Dermis blood vessel endothelial cell (primary cell): ENCODE results near the gene ACAD10. TPM values are rescaled to one million over a fixed set of nuclear protein-coding genes. Genes with fewer than 3 reads are reported as not detected.
"Not testable (repeated sequence)": the region's sequence is repeated elsewhere in the genome, so short reads cannot be mapped to it uniquely, and the experiment has no call there.

Experiments
- DNase-seq: peaks from one replicate; pipeline ENCODE4 v3.0.0; 2010
- total RNA-seq: library from RNA; depleted of rRNA; stranded (reverse); fragments of >200 nt; gene quantifications from 2 replicates; pipeline ENCODE4 v1.2.3, GENCODE V29; 2014

The ACAD10 gene
- total RNA-seq, 1 donor from 2014 or later: 8.0 TPM

DNA sequence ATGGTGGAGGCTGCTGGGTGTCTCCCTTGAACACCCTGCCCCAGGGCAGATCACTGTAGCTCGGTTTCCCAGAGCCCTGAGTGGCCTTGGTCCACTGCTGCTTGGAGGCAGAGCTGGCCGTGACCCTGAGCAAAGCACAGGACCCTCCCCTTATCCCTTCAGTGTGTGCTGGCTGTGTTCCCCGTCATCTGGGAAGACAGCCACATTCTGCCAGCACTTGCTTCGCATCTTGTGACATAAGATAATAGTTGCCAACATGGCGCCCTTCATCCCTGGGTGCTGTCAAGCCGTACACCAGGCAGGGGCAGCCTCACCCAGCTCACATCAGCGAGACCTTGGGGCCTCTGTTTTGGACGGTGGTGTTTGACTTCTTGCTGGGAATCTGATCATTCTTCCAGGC lies 68.8 kb downstream of the ACAD10 start:
- DNase-seq: no peak

DNA sequence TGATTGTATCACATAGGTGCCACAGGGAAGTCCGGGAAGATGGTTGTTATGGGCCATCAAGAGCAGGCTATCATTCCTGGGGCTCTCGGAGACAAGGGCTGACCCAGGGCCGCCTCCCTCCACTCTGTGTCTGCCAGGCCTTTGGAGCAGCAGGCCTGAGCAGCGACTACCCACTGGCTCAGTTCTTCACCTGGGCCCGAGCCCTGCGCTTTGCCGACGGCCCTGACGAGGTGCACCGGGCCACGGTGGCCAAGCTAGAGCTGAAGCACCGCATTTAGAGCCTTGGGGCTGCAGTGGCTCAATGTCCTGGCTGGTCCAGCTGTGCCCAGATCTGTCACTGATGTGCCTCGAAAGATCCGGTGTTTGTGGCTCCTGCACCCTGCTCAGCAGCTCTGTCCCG lies 70.3 kb downstream of the ACAD10 start:
- DNase-seq: no peak

DNA sequence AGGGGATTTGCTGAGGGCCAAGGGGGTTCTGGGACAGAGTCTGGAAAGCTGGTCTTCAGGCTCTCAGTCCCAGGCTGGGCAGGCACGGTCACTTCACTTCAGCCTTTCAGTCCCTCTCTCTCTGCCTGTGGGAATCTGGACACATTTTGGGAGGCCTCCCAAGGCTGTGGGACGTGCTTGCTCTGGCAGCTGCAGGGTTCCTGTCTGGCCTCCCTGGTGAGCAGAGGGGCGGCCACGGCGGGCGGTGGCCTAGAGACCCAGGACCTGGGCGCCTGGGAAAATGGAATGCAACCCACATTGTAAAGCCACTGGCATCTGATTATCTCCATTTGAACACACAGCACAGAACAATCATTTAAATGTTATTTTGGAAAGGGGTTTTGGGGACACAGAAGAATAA lies 70.8 kb downstream of the ACAD10 start:
- no peak for DNase-seq

DNA sequence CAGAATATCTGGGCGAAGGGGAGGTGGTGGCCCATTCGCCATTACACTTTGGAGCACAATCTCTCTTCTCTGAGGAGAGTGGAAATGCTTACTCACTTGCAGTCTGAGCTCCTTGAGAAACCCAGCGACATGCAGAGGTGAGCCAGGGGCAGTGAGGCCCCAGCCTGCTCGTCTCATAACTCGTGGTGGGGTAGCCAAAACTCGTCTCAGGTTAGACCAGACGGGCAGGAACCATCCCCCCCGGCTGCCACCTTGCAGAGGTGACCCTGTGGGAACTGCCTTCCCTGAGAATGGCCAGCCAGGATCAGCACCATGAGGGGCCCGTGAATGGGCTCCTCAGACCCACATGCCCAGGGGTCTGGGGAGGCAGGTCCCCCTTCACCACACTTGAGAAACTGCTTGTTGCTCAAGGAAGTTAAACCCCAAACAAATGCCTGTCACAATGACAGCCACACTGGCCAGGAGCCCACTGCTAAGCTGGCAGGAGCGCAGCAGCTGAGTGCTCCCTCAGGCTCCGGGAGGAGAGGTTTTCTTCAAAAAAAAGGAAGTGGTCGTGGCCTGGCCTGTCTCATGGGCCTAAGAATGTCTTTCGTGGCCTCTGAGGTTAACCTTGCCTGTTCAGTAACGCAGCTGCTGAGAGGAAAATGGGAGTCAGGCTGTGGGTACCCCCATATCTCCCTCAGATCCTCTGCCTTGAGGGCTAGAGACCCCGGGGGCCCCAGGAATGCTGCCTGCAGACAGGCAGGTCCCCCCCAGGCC lies 71.7 kb downstream of the ACAD10 start:
- DNase-seq: no peak

- DNase-seq: no peak
Observed at GRCh38 chr12:111758120-111758561, 72.3 kb downstream of the ACAD10 start.

GRCh38 chr12:111759271-111759670 lies 73.4 kb downstream of the ACAD10 start:
- DNase-seq: no peak

GRCh38 chr12:111759991-111760390 lies 74.1 kb downstream of the ACAD10 start:
- DNase-seq: no peak

DNA sequence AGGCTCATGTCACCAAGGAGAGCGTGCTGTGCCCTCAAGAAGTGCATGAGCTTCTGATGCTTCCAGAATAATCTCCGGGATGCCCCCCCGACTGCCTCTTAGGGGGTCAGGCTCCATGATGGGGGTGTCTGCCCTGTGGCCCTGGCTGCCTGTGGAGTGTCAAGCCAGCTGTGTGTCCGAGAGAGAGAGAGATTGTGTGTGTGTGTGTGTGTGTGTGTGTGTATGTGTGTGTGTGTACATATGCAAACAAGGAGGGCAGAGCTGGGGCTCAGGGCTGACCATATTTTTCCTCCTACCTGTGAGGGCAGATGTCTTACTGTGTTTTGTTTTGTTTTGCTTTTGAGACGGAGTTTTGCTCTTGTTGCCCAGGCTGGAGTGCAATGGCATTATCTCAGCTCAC lies 75.2 kb downstream of the ACAD10 start:
- DNase-seq: no peak

GRCh38 chr12:111761706-111762105 lies 75.9 kb downstream of the ACAD10 start:
- DNase-seq: no peak

GRCh38 chr12:111763552-111763951 lies 77.7 kb downstream of the ACAD10 start:
- not testable (repeated sequence) for DNase-seq

- DNase-seq: no peak
Observed at GRCh38 chr12:111764120-111764821, 78.4 kb downstream of the ACAD10 start.

DNA sequence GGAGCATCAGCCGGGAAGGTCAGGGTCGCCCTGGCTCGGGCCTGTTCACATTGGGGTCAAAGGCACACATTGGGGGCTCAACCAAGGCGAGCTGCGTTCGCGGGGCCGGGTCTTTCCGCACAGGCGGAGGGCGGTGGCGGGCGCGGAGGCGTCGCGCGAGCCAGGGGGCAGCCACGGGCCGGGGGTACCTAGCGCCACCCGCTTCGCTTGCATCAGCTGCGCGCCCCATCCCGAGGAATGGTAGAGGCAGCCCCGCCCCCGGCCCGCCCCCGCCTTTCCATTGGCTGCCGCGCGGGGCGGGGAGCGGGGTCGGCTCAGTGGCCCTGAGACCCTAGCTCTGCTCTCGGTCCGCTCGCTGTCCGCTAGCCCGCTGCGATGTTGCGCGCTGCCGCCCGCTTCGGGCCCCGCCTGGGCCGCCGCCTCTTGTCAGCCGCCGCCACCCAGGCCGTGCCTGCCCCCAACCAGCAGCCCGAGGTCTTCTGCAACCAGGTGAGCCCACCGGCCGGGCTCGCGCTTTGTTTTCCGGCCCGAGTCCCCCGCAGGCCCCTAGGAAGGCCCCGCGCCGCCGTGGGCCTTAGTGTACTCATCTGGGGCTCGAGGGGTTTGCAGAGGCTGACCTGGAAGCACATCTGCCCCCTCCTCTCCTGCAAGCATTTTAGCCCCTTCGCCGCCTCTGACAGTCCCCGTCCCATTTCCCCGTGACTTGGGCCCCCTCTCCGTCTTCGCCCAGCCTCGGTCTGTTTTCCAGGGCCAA lies 80.9 kb downstream of the ACAD10 start, which contains the start of gene ALDH2:
TSS of gene ALDH2 (plus strand) at position 326 of the 754 bp plus-strand sequence. CDS start at position 376, 50 bp downstream.
- peak; percentile 80 for DNase-seq

GRCh38 chr12:111767362-111768158 lies 81.7 kb downstream of the ACAD10 start:
- DNase-seq: peak; percentile 62

DNA sequence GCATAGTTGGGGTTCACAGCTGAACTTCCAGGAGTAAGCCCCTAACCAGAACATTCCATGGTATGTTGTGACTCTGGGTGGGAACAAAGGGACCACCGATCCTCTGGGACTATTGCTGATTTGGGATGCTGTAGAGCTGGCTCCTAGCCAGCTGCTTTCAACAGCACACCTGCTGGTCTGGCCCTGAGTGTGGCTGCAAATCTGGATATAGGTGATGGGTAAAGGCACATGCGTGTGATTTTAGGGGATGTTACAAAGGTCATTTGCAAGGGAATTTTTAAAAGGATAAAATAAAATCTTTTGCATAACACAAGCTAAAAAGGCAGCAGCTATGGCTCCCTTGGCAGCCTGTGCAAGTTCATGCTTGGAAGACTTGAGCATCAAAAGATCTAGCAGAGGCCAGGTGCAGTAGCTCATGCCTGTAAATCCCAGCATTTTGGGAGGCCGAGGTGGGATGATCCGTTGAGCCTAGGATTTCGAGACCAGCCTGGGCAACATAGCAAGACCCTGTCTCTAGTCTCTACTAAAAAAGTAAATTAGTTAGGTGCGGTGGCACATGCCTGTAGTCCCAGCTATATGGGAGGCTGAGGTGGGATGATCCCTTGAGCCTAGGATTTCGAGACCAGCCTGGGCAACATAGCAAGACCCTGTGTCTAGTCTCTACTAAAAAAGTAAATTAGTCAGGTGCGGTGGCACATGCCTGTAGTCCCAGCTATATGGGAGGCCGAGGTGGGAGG lies 82.5 kb downstream of the ACAD10 start:
- DNase-seq: no peak

DNA sequence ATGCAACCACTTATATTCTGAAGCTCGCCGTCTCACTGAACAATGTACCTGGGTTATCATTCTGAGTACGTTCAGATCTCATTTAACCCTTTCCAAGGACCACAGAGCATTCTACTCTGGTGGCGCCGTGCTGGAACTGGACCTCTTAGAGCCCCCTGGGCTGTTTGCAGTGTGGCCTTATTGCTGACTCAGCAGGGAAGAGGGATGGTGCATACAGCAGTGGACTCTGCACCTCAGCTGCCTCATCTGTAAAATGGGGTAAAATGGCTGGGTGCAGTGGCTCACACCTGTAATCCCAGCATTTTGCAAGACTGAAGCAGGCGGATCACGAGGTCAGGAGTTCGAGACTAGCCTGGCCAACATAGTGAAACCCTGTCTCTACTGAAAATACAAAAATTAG lies 83.7 kb downstream of the ACAD10 start:
- DNase-seq: no peak

DNA sequence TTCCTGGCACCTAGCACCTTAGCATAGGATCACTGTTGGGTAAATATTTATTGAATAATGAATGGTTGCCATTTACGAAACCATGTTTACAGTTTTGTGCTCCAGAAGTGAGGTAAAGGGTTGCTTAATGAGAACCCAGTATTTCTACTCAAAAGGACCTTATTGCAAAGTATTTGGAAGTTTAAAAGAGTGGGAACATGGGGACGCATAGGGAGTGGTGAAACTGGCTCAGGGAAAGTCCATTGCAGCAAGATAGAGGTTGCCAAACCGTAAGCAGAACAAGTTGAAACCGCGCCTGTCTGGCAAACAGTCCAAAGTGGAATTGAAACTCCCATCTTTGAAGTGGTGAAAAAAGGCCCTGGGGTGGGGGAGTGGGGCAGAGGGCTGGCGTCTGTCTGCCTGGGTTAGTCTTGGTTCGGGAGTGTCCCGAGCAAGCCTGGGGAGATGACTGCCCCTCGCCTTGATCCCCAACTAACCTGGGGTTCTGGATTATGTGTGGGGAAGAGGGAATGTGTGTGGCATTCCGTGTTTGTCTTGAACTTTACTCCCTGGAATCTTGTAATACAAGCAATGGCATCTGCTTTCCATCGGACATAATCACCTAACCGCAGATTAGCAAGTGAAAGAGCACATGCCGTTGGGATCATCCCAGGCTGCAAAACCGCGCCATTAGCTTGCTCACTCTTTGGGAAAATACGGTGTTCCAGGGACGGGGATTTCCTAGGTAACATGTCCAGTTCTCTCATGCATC lies 88.1 kb downstream of the ACAD10 start:
- no peak for DNase-seq

GRCh38 chr12:111775205-111776193 lies 89.6 kb downstream of the ACAD10 start:
- peak; percentile 96 for DNase-seq

DNA sequence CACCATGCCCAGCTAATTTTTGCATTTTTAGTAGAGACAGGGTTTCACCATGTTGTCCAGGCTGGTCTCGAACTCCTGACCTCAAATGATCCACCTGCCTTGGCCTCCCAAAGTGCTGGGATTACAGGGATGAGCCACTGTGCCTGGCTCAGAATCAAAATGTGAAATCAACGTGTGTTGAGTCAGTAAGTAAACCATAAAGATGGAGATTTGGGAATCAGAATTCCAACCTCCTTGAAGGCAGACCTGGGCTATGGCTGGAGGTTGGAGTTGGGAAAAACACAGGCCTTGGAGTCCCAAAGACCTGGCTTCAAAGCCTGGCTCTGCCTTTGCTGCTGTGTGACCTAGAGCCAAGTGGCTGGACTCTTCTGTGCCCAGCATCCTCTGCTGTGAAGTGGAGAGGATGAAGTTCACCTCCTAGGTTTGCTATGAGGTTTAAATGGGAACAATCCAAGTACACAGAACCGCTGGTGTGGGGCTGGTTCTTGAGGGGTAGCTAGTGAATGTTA lies 91.0 kb downstream of the ACAD10 start:
- no peak for DNase-seq

DNA sequence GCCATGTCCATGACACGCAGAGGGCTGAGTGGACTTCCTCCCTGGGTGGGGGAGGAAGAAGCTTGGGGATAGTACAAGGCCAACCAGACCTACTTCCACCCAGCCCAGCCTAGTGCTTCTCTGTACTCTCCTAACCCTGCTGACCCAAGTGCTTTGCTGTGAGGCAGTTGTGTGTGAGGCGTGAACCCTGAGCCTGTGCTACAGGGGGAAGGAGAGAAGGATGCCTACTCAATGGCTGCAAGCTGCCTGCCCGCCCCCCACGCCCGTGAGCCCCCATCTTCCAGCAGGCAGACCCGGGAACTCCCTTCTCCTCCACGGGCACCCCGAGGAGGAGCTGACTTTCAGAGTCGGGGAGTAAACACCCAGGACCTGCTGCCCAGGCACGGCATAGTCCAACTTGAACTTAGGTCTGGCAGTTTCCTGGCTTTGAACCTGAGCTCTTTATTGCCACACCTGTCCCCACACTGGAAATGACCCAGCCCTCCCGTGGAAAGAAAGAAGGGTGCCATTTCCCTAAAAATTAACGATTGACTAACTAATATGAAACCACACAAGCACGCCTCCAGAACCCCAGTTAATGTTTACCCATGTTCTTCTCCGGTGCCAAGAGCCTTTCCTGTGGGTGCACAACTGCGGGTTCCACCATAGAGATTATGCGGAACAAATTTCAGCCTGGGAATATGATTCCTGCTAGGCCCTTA lies 91.6 kb downstream of the ACAD10 start:
- peak; percentile 35 for DNase-seq
